GDM1 (cell line): ENCODE measurements around the gene ANKS1A.
"Not testable (repeated sequence)": the region's sequence is repeated elsewhere in the genome, so short reads cannot be mapped to it uniquely, and the experiment has no call there.

Experiments
- DNase-seq: peaks from one replicate; lab custom pipeline; 2025; lab: John Stamatoyannopoulos, UW

The ANKS1A gene

GRCh38 chr6:35086636-35087360 is 197.7 kb downstream of the ANKS1A start:
- DNase-seq, result no peak

DNA sequence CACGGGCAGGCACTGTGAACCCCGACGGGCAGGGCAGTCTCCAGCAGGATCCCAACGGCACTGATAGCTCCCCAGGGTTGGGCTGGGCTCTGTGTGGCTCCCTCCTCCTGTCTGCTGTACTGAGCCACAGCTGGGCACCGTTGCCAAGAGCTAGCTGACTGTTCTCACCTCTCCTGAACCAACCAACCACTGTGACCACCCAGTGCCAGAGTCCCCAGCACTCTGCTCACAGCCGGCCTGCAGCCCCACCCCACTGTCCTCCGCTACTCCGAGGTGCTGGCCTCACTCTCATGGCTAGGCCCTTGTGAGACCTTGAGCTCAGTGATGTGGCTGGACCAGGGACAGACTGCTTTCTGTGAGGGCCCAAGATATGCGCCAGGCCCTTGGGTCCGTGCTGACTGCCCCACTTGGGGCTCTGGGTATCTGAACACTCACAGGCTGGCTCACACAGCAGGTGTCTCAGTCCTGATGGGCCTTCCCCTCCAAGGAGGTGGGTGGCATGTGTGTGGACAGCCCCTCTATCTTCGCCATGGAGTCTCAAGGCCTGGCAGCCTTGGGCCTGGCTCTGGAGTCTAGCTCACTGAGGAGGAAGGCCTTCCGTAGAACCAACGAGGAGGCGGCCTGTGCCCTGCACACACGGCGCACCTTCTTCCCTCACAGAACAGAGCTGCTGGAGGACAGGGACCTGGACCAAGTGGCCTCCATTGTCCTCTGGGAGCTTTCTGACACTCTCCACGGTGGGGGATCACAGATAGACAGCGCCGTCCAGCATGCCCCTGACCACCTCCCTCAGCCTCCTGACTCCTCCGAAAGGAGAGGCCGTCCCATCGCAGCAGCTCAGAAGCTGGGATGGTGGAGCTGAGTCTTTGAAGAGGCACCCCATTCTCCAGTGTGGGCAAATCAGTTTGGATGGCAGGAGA is 198.6 kb downstream of the ANKS1A start:
- no peak for DNase-seq

DNA sequence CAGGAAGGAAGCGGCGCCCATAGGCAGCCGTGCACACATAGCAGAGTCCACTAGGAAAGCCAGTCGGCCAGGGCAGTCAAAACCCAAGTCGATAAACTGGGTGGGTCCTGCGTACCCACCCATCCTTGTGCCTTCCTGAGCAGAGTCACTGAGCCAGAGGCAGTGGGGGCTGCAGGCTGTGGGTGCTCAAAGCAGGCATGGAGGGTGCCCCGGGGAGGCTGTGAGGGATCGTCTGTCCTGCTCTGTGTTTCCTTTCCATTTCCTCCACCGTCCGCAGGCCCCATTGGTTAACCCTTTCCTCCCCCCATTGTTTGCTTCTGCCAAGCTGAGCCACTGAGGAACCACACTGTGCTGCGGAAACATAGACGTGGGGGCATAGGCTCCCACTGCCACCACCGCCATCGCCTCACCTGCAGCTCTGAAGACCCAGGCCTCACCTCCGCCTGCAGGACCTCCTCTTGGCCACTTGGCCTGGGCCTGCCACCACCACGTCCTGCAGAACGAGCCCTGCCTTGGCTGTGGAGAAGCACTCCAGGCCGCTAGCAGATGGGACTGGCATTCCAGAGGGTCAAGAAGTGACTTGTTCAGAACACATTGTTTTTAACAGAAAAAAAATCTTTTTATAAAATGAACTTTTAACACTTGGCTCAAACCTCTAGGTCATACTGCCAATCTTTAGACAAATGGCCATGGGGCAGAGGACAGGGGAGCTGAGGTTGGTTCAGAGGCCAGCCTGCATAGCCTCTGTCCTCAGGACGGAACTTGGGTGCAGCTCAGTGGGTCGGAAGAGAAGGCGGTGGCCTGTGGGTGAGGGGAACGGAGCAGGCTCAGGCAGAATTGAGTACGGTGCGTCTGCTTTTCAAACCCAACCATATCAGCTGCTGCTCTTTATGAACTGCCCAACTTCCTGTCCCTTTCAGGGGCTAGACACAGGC is 199.5 kb downstream of the ANKS1A start:
- no peak for DNase-seq

DNA sequence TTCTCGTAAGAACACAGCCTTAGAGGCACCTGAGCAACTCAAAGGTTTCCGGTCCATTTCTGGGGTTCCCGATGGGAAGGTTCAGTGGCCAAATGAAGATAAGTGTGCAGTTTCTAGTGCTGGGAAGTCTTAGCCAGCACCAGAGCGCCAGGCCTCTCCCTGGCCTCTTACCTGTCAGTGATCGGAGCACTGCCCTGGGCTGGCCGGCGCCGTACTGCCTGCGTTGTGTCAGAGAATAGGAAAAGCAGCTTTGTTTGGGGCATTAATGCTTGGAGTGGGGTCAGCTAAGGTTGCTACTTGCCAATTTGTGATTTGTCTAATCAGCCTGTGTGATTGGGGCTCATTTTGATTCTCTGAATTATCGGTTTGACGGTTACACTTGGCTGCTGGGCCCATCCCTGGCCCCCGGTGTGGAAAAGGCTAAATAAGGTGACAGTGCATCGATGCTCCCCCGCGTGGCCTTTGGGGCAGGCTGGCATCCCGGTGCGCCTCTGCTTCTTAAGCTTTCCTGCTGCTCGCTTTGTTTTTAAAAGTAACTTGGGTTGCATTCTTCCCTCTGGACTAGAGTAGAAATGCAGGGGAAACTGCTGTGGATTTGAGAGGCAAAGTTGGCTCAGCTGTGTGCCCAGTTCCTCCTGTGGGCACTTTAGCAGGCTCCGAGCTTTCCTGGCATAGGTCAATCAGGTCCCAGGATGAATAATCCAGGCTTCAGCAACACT is 200.3 kb downstream of the ANKS1A start:
- no peak for DNase-seq

DNA sequence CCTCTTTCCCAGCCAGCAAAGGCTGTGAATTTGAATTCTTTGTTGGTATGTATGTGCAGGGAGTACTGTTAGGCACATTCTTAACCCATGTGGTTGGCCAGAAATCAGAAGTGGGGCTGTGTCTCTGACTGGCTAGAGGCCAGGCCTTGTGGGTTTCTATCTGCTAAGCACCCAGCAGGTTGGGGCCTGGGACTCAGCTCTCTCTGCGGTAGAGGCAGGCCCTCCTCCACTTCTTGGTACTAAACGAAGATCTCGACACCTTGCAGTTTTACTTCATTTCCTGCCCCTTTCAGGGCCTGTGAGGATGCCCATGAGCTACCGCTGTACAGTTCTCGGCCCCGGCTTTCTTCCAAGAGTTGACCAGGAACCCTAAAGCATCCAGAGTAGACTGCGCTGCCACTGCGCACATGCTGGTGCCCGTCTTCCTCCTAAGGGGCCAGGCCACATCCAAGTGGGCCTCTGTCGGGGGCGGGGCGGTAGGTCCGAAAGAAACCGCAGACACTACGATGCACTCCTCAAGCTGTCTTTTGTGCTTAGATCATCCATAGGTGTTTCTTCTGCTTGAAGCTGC is 201.0 kb downstream of the ANKS1A start:
- no peak for DNase-seq

DNA sequence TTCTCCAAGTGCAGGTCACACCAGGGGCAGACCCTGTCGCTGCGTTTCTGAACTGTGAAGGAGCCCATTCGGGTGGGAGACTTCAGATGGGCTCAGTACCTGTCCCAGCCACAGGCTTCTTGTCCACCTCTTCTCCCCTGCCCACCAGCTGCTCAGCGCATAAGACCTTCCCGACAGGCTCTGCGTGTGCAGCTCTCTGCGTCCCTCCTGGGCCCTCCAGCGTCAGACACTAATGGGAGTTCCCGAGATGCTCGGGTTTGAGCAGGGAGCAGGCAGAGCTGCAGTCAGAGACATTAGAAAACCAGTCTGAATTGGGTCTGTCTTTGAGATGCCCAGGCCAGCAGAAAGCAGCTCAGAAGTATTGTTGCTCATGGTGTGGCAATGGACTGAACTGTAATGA is 201.7 kb downstream of the ANKS1A start:
- no peak for DNase-seq

GRCh38 chr6:35091346-35092083 is 202.5 kb downstream of the ANKS1A start:
- no peak for DNase-seq

GRCh38 chr6:35092362-35093117 is 203.5 kb downstream of the ANKS1A start:
- DNase-seq, result no peak

DNA sequence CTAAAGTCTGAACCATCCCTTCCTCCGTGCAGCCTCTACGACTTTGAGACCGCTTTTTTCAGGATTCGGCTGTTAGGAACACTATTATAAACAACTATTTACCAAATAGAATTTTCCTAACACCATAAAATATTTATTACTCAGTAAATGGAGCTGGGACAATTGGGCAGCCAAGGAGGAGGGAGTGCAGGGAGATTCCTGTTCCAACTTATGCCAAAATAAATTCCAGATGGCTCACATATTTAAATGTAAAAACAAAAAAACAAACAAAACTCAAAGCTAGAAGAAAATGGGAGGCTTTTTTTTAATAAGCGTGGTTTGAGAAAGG is 204.0 kb downstream of the ANKS1A start:
- no peak for DNase-seq

GRCh38 chr6:35093783-35094182 is 204.7 kb downstream of the ANKS1A start:
- DNase-seq, result no peak

- DNase-seq, result no peak
Observed at GRCh38 chr6:35094183-35094582, 205.1 kb downstream of the ANKS1A start.

- no peak for DNase-seq
Observed at GRCh38 chr6:35096129-35096862, 207.2 kb downstream of the ANKS1A start.

GRCh38 chr6:35099116-35099515 is 210.1 kb downstream of the ANKS1A start:
- no peak for DNase-seq

GRCh38 chr6:35105078-35105477 is 216.0 kb downstream of the ANKS1A start:
- no peak for DNase-seq

DNA sequence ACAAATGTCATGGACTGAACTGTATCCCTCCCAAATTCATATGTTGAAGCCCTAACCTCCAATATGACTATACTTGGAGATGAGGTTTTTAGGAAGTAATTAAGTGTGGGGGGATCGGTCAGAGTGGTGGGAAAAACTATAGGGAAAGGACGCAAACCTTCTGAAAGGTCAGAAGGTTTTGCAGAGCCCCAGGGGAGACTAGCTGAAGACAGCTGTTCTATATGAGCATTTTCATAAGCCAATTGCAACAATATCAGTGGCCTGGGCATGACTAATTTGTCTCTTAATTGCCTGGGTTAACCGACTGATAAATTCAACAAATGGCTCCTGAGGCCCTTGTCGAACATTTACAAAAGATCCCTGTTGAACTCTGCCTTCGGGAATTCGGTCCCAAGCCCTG is 217.0 kb downstream of the ANKS1A start:
- not testable (repeated sequence) for DNase-seq

- not testable (repeated sequence) for DNase-seq
Observed at GRCh38 chr6:35107208-35107607, 218.2 kb downstream of the ANKS1A start.

DNA sequence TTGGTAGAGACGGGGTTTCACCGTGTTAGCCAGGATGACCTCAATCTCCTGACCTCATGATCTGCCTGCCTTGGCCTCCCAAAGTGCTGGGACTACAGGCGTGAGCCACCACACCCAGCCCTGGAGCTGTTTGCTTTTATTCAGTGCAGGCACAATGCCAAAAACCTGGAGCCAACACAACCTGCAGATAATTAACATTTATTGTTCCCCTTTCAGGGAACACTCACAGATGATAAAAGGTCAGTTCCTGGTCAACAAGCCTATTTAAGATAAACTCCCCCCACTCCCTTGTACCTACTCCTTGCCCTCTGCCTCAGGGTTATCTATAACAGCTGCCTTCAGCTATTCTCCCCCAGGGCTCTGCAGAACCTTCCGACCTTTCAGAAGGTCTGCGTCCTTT is 218.7 kb downstream of the ANKS1A start:
- not testable (repeated sequence) for DNase-seq

GRCh38 chr6:35108309-35108885 is 219.3 kb downstream of the ANKS1A start:
- no peak for DNase-seq

GRCh38 chr6:35120746-35121145 is 231.7 kb downstream of the ANKS1A start:
- no peak for DNase-seq
